Measurements from ENCODE around the gene EIF2AK2. TPM values are rescaled to one million over a fixed set of nuclear protein-coding genes. Genes with fewer than 3 reads are reported as not detected.
"Not testable (repeated sequence)": the region's sequence is repeated elsewhere in the genome, so short reads cannot be mapped to it uniquely, and the experiment has no call there.

The EIF2AK2 gene
- 23.1 TPM for polyA plus RNA-seq (2013, experiment 1 of 4)
- 23.6 TPM for polyA plus RNA-seq (2013, experiment 2 of 4)
- 17.8 TPM for polyA plus RNA-seq (2013, experiment 3 of 4)
- 15.3 TPM for polyA plus RNA-seq (2013, experiment 4 of 4)

GRCh38 chr2:37156857-37157714 lies at the start of gene EIF2AK2:
Gene EIF2AK2, minus strand, starts transcription at chr2:37156980. Its CDS starts 9,174 bp downstream, at chr2:37147806.
- Histone ChIP-seq H3K27me3 (ENCODE audit: control insufficient read depth, insufficient read depth, low read length, poor library complexity, severe bottlenecking) (peaks cover 8% of the 10 kb centered on the region), H3K27ac (ENCODE audit: insufficient read depth, low read depth, low read length, poor library complexity, severe bottlenecking) (no peak within 1 kb of the TSS), H3K4me3 (ENCODE audit: insufficient read depth, low read depth, low read length) (peak within 1 kb of the TSS; percentile 72), H3K36me3 (ENCODE audit: control insufficient read depth, insufficient read depth, low read length) (no peaks in the 10 kb centered on the region), H3K4me1 (ENCODE audit: control insufficient read depth, insufficient read depth, low read length) (peaks cover 8% of the 10 kb centered on the region), H3K9me3 (ENCODE audit: control insufficient read depth, low read length) (no peaks in the 10 kb centered on the region)
- 14 to 16% methylated on average over 49 to 52 of the region's 55 CpGs for WGBS, 2 experiments

- Histone ChIP-seq H3K4me1 (ENCODE audit: control insufficient read depth, insufficient read depth, low read length) (no peaks in the 10 kb centered on the region), H3K9me3 (ENCODE audit: control insufficient read depth, low read length) (peaks cover 5% of the 10 kb centered on the region), H3K27ac (ENCODE audit: insufficient read depth, low read depth, low read length, poor library complexity, severe bottlenecking) (peak overlapping the region; percentile 54), H3K4me3 (ENCODE audit: insufficient read depth, low read depth, low read length) (no peak overlapping the region), H3K27me3 (ENCODE audit: control insufficient read depth, insufficient read depth, low read length, poor library complexity, severe bottlenecking) (no peaks in the 10 kb centered on the region), H3K36me3 (ENCODE audit: control insufficient read depth, insufficient read depth, low read length) (peaks cover 67% of the 10 kb centered on the region)
- 49 to 54% methylated on average over 5 of the region's 5 CpGs for WGBS, 2 experiments
Observed at GRCh38 chr2:37205689-37206341, 49.0 kb upstream of the EIF2AK2 start.

- not testable (repeated sequence) for H3K9me3 ChIP-seq (ENCODE audit: control insufficient read depth, low read length); H3K27me3 ChIP-seq (ENCODE audit: control insufficient read depth, insufficient read depth, low read length, poor library complexity, severe bottlenecking); H3K4me1 ChIP-seq (ENCODE audit: control insufficient read depth, insufficient read depth, low read length); H3K4me3 ChIP-seq (ENCODE audit: insufficient read depth, low read depth, low read length); H3K27ac ChIP-seq (ENCODE audit: insufficient read depth, low read depth, low read length, poor library complexity, severe bottlenecking)
- 37 to 45% methylated on average over 5 to 8 of the region's 8 CpGs for WGBS, 2 experiments
- H3K36me3 ChIP-seq (ENCODE audit: control insufficient read depth, insufficient read depth, low read length) = peaks cover 61% of the 10 kb centered on the region
Observed at GRCh38 chr2:37205071-37205661, 48.4 kb upstream of the EIF2AK2 start.

- H3K4me3 ChIP-seq (ENCODE audit: insufficient read depth, low read depth, low read length) = no peak overlapping the region
- no peak overlapping the region for H3K27ac ChIP-seq (ENCODE audit: insufficient read depth, low read depth, low read length, poor library complexity, severe bottlenecking)
- no peaks in the 10 kb centered on the region for H3K4me1 ChIP-seq (ENCODE audit: control insufficient read depth, insufficient read depth, low read length)
- peaks cover 5% of the 10 kb centered on the region for H3K9me3 ChIP-seq (ENCODE audit: control insufficient read depth, low read length)
- H3K36me3 ChIP-seq (ENCODE audit: control insufficient read depth, insufficient read depth, low read length) = peaks cover 46% of the 10 kb centered on the region
- 85 to 100% methylated on average over 1 to 2 of the region's 2 CpGs for WGBS, 2 experiments
- no peaks in the 10 kb centered on the region for H3K27me3 ChIP-seq (ENCODE audit: control insufficient read depth, insufficient read depth, low read length, poor library complexity, severe bottlenecking)
Observed at GRCh38 chr2:37203708-37204107, 46.9 kb upstream of the EIF2AK2 start.

GRCh38 chr2:37201766-37202165 lies 45.0 kb upstream of the EIF2AK2 start:
- WGBS, 2 experiments = 70 to 92% methylated on average over 1 of the region's 1 CpG
- Histone ChIP-seq H3K9me3 (ENCODE audit: control insufficient read depth, low read length) (peaks cover 5% of the 10 kb centered on the region), H3K4me1 (ENCODE audit: control insufficient read depth, insufficient read depth, low read length) (no peaks in the 10 kb centered on the region), H3K27me3 (ENCODE audit: control insufficient read depth, insufficient read depth, low read length, poor library complexity, severe bottlenecking) (no peaks in the 10 kb centered on the region), H3K4me3 (ENCODE audit: insufficient read depth, low read depth, low read length) (no peak overlapping the region), H3K27ac (ENCODE audit: insufficient read depth, low read depth, low read length, poor library complexity, severe bottlenecking) (no peak overlapping the region), H3K36me3 (ENCODE audit: control insufficient read depth, insufficient read depth, low read length) (peaks cover 31% of the 10 kb centered on the region)

GRCh38 chr2:37201208-37201607 lies 44.4 kb upstream of the EIF2AK2 start:
- Histone ChIP-seq H3K4me1 (ENCODE audit: control insufficient read depth, insufficient read depth, low read length) (no peaks in the 10 kb centered on the region), H3K27ac (ENCODE audit: insufficient read depth, low read depth, low read length, poor library complexity, severe bottlenecking) (no peak overlapping the region), H3K27me3 (ENCODE audit: control insufficient read depth, insufficient read depth, low read length, poor library complexity, severe bottlenecking) (no peaks in the 10 kb centered on the region), H3K9me3 (ENCODE audit: control insufficient read depth, low read length) (peaks cover 5% of the 10 kb centered on the region), H3K36me3 (ENCODE audit: control insufficient read depth, insufficient read depth, low read length) (peaks cover 26% of the 10 kb centered on the region), H3K4me3 (ENCODE audit: insufficient read depth, low read depth, low read length) (no peak overlapping the region)
- WGBS, 2 experiments = 100% methylated on average over 1 of the region's 1 CpG

GRCh38 chr2:37198681-37199065 lies 41.9 kb upstream of the EIF2AK2 start:
- Histone ChIP-seq H3K27ac (ENCODE audit: insufficient read depth, low read depth, low read length, poor library complexity, severe bottlenecking) (no peak overlapping the region), H3K27me3 (ENCODE audit: control insufficient read depth, insufficient read depth, low read length, poor library complexity, severe bottlenecking) (no peaks in the 10 kb centered on the region), H3K9me3 (ENCODE audit: control insufficient read depth, low read length) (peaks cover 2% of the 10 kb centered on the region), H3K4me1 (ENCODE audit: control insufficient read depth, insufficient read depth, low read length) (no peaks in the 10 kb centered on the region), H3K4me3 (ENCODE audit: insufficient read depth, low read depth, low read length) (no peak overlapping the region), H3K36me3 (ENCODE audit: control insufficient read depth, insufficient read depth, low read length) (peaks cover 13% of the 10 kb centered on the region)
- 77 to 83% methylated on average over 8 of the region's 8 CpGs for WGBS, 2 experiments

GRCh38 chr2:37196320-37197195 lies 39.8 kb upstream of the EIF2AK2 start, which contains the start of gene CEBPZOS:
Gene CEBPZOS, plus strand, starts transcription at chr2:37196496. Its CDS starts 3,209 bp downstream, at chr2:37199705.
- H3K27me3 ChIP-seq (ENCODE audit: control insufficient read depth, insufficient read depth, low read length, poor library complexity, severe bottlenecking) = no peaks in the 10 kb centered on the region
- no peak within 1 kb of the TSS for H3K27ac ChIP-seq (ENCODE audit: insufficient read depth, low read depth, low read length, poor library complexity, severe bottlenecking)
- WGBS, 2 experiments = 63 to 65% methylated on average over 72 of the region's 72 CpGs
- no peaks in the 10 kb centered on the region for H3K9me3 ChIP-seq (ENCODE audit: control insufficient read depth, low read length)
- H3K4me1 ChIP-seq (ENCODE audit: control insufficient read depth, insufficient read depth, low read length) = peaks cover 3% of the 10 kb centered on the region
- H3K4me3 ChIP-seq (ENCODE audit: insufficient read depth, low read depth, low read length) = peak within 1 kb of the TSS; percentile 51
- no peaks in the 10 kb centered on the region for H3K36me3 ChIP-seq (ENCODE audit: control insufficient read depth, insufficient read depth, low read length)

- not testable (repeated sequence) for H3K9me3 ChIP-seq (ENCODE audit: control insufficient read depth, low read length); H3K4me1 ChIP-seq (ENCODE audit: control insufficient read depth, insufficient read depth, low read length); H3K36me3 ChIP-seq (ENCODE audit: control insufficient read depth, insufficient read depth, low read length); H3K27ac ChIP-seq (ENCODE audit: insufficient read depth, low read depth, low read length, poor library complexity, severe bottlenecking); H3K27me3 ChIP-seq (ENCODE audit: control insufficient read depth, insufficient read depth, low read length, poor library complexity, severe bottlenecking)
- WGBS, 2 experiments = 93 to 94% methylated on average over 20 of the region's 20 CpGs
- peak overlapping the region; percentile 51 for H3K4me3 ChIP-seq (ENCODE audit: insufficient read depth, low read depth, low read length)
Observed at GRCh38 chr2:37195862-37196319, 39.1 kb upstream of the EIF2AK2 start.
